Hepatic stellate cell (primary cell): Measurements from ENCODE around the gene INPP4A.

Experiments used
- DNase-seq: peaks from one replicate; pipeline ENCODE4 v3.0.0; 2011; ENCODE audit warnings: low spot score

INPP4A gene

GRCh38 chr2:98476192-98476868, 31.7 kb downstream of the INPP4A start:
- DNase-seq = no peak

GRCh38 chr2:98477036-98477435, 32.4 kb downstream of the INPP4A start:
- DNase-seq = no peak

- DNase-seq = no peak
Observed at GRCh38 chr2:98477506-98477905, 32.8 kb downstream of the INPP4A start.

GRCh38 chr2:98478088-98478551, 33.5 kb downstream of the INPP4A start:
- no peak for DNase-seq

- no peak for DNase-seq
Observed at GRCh38 chr2:98478907-98479306, 34.2 kb downstream of the INPP4A start.

GRCh38 chr2:98479371-98479770, 34.7 kb downstream of the INPP4A start:
- DNase-seq = no peak

GRCh38 chr2:98479959-98480524, 35.4 kb downstream of the INPP4A start:
- DNase-seq = peak; percentile 66

GRCh38 chr2:98480598-98480997, 35.9 kb downstream of the INPP4A start:
- DNase-seq = no peak

- no peak for DNase-seq
Observed at GRCh38 chr2:98482362-98482761, 37.7 kb downstream of the INPP4A start.

GRCh38 chr2:98483257-98483861, 38.7 kb downstream of the INPP4A start:
- DNase-seq = no peak

- DNase-seq = no peak
Observed at GRCh38 chr2:98484121-98484557, 39.5 kb downstream of the INPP4A start.

GRCh38 chr2:98484652-98485452, 40.2 kb downstream of the INPP4A start:
- DNase-seq = no peak

- DNase-seq = no peak
Observed at GRCh38 chr2:98485453-98485755, 40.7 kb downstream of the INPP4A start.

- DNase-seq = no peak
Observed at GRCh38 chr2:98486374-98486981, 41.8 kb downstream of the INPP4A start.

GRCh38 chr2:98487101-98487805, 42.6 kb downstream of the INPP4A start:
- no peak for DNase-seq

- DNase-seq = no peak
Observed at GRCh38 chr2:98487806-98488189, 43.1 kb downstream of the INPP4A start.

GRCh38 chr2:98488252-98488651, 43.6 kb downstream of the INPP4A start:
- DNase-seq = no peak

- DNase-seq = no peak
Observed at GRCh38 chr2:98489486-98489885, 44.8 kb downstream of the INPP4A start.

GRCh38 chr2:98489971-98490962, 45.6 kb downstream of the INPP4A start:
- DNase-seq = no peak

- DNase-seq = no peak
Observed at GRCh38 chr2:98492441-98492840, 47.8 kb downstream of the INPP4A start.

- DNase-seq = no peak
Observed at GRCh38 chr2:98494699-98495098, 50.0 kb downstream of the INPP4A start.
